Loucy (cell line): Measurements from ENCODE around the gene MGAT4B.
"Not testable (repeated sequence)": the region's sequence is repeated elsewhere in the genome, so short reads cannot be mapped to it uniquely, and the experiment has no call there.

Experiments used
- H2AFZ ChIP-seq: fragments of 200-600 bp; sonication (generic); 2 replicates; pipeline ENCODE4 v1.6.0; 2016; ENCODE audit warnings: antibody characterized with exemption, mild to moderate bottlenecking, low read length, moderate library complexity
- H3F3A ChIP-seq: fragments of 200-600 bp; 2 replicates; pipeline ENCODE4 v1.6.0; 2016; ENCODE audit warnings: antibody characterized with exemption, low read depth, mild to moderate bottlenecking
- H3K27me3 ChIP-seq: fragments of 200-600 bp; sonication (generic); 2 replicates; pipeline ENCODE4 v1.6.1; 2014; ENCODE audit warnings: low read length, mild to moderate bottlenecking; ENCODE audit not compliant: insufficient read depth, poor library complexity, severe bottlenecking
- H3K36me3 ChIP-seq: fragments of 200-600 bp; sonication (generic); 2 replicates; pipeline ENCODE4 v1.6.1; 2016; ENCODE audit warnings: low read length; ENCODE audit not compliant: insufficient read depth
- H3K4me1 ChIP-seq: fragments of 200-600 bp; sonication (generic); 2 replicates; pipeline ENCODE4 v1.5.1; 2014; ENCODE audit warnings: low read length, mild to moderate bottlenecking; ENCODE audit not compliant: insufficient read depth, poor library complexity, severe bottlenecking
- H3K4me2 ChIP-seq: fragments of 200-600 bp; sonication (generic); 2 replicates; pipeline ENCODE4 v1.6.0; 2014; ENCODE audit warnings: antibody characterized with exemption, low read length, low read depth, mild to moderate bottlenecking; ENCODE audit not compliant: poor library complexity, severe bottlenecking
- H3K4me3 ChIP-seq: fragments of 200-600 bp; sonication (generic); 2 replicates; pipeline ENCODE4 v1.5.1; 2014; ENCODE audit warnings: low read length, mild to moderate bottlenecking, mixed read lengths; ENCODE audit not compliant: poor library complexity, severe bottlenecking
- H3K79me2 ChIP-seq: fragments of 200-600 bp; sonication (generic); 2 replicates; pipeline ENCODE4 v1.6.1; 2014; ENCODE audit warnings: low read length; ENCODE audit not compliant: insufficient read depth
- H3K9ac ChIP-seq: fragments of 200-600 bp; sonication (generic); 2 replicates; pipeline ENCODE4 v1.6.0; 2014; ENCODE audit warnings: mild to moderate bottlenecking, low read depth, low read length, moderate library complexity; ENCODE audit not compliant: poor library complexity, severe bottlenecking
- H3K9me2 ChIP-seq: fragments of 200-600 bp; sonication (generic); replicated peaks from 2 replicates; pipeline ENCODE4 v1.6.1; 2016; ENCODE audit warnings: low read depth, low read length, mixed read lengths
- H3K9me3 ChIP-seq: fragments of 200-600 bp; sonication (generic); 2 replicates; pipeline ENCODE4 v1.6.1; 2014; ENCODE audit warnings: mild to moderate bottlenecking, antibody characterized with exemption, low read length, low read depth; ENCODE audit not compliant: insufficient read depth
- H4K20me1 ChIP-seq: fragments of 200-600 bp; sonication (generic); 2 replicates; pipeline ENCODE4 v1.6.0; 2014; ENCODE audit warnings: antibody characterized with exemption, low read length, mild to moderate bottlenecking; ENCODE audit not compliant: insufficient read depth, poor library complexity, severe bottlenecking
- EZH2phosphoT487 ChIP-seq: fragments of 200-600 bp; IDR thresholded peaks from 2 replicates; pipeline ENCODE4 v1.6.1; 2018; ENCODE audit warnings: antibody characterized with exemption, mild to moderate bottlenecking, moderate library complexity, borderline replicate concordance
- TF ChIP-seq, protein P1 (sequence below): fragments of 200-600 bp; sonication (generic); conservative IDR thresholded peaks from 2 replicates; pipeline ENCODE4 v1.5.1; 2014; ENCODE audit warnings: mild to moderate bottlenecking, antibody characterized with exemption, low read length

The MGAT4B gene

DNA sequence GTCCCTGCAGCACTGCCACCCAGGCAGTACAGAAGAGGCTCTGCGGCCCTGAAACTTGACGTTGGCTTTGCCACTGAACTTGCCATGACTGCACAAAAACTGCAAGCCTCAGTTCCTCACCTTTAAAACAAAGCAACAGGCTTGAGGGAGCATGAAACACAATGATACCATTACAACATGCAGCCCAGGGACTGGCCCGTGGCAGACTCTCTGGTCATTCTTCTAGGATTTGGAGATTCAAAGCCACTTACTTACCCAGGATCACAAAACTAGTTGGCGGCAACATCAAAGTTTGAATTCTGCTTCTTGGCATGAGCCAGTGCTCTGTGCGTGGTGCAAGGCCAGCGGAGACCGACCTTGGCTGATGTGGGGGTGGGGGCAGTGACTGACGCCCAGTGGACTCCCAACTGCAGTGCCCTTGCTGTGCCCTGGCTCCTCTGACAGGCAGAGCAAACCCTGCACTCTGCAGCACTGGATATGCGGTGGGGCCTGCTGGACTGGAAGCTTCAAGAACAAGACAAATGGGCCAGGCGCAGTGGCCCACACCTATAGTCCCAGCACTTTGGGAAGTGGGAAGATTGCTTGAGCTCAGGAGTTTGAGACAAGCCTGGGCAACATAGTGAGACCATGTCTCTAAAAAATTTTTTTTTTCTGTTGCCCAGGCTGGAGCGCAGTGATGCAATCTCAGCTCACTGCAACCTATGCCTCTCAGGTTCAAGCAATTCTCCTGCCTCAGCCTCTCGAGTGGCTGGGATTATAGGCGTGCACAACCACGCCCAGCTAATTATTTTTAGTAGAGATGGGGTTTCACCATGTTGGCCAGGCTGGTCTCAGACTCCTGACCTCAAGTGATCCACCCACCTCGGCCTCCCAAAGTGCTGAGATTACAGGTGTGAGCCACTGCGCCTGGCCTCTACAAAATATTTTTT lies 32.9 kb upstream of the MGAT4B start:
- Histone ChIP-seq H3F3A (no peaks in the 10 kb centered on the region), H3K36me3 (peaks cover 9% of the 10 kb centered on the region; the same call in 1 of the 2 replicates), H3K9ac (no peak overlapping the region), H3K79me2 (no peaks in the 10 kb centered on the region), H3K4me2 (no peak overlapping the region), H3K9me3 (no peaks in the 10 kb centered on the region), H4K20me1 (no peaks in the 10 kb centered on the region), H3K4me1 (no peaks in the 10 kb centered on the region), H2AFZ (no peak overlapping the region), H3K9me2 (no peaks in the 10 kb centered on the region), H3K4me3 (no peak overlapping the region), H3K27me3 (no peaks in the 10 kb centered on the region)
- TF ChIP-seq EZH2phosphoT487: no peak
- TF ChIP-seq, protein P1, sequence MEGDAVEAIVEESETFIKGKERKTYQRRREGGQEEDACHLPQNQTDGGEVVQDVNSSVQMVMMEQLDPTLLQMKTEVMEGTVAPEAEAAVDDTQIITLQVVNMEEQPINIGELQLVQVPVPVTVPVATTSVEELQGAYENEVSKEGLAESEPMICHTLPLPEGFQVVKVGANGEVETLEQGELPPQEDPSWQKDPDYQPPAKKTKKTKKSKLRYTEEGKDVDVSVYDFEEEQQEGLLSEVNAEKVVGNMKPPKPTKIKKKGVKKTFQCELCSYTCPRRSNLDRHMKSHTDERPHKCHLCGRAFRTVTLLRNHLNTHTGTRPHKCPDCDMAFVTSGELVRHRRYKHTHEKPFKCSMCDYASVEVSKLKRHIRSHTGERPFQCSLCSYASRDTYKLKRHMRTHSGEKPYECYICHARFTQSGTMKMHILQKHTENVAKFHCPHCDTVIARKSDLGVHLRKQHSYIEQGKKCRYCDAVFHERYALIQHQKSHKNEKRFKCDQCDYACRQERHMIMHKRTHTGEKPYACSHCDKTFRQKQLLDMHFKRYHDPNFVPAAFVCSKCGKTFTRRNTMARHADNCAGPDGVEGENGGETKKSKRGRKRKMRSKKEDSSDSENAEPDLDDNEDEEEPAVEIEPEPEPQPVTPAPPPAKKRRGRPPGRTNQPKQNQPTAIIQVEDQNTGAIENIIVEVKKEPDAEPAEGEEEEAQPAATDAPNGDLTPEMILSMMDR: no peak

DNA sequence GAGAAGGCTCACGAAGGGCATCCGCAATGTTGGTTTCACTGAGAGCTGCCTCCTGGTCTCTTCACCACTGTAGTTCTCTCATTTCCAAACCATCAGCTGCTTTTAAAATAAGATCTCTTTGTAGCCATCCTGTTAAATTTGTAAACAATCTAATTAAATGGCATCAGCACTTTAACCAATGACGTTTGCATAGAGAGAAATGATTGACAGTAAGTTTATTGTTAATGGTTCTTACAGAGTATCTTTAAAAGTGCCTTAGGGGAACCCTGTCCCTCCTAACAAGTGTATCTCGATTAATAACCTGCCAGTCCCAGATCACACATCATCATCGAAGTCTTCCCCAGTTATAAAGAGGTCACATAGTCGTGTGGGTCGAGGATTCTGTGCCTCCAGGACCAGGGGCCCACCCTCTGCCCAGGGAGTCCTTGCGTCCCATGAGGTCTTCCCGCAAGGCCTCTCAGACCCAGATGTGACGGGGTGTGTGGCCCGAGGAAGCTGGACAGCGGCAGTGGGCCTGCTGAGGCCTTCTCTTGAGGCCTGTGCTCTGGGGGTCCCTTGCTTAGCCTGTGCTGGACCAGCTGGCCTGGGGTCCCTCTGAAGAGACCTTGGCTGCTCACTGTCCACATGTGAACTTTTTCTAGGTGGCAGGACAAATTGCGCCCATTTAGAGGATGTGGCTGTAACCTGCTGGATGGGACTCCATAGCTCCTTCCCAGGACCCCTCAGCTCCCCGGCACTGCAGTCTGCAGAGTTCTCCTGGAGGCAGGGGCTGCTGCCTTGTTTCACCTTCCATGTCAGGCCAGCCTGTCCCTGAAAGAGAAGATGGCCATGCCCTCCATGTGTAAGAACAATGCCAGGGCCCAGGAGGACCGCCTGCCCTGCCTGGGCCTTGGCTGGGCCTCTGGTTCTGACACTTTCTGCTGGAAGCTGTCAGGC lies 30.7 kb upstream of the MGAT4B start:
- H3K27me3 ChIP-seq: no peaks in the 10 kb centered on the region
- no peaks in the 10 kb centered on the region for H4K20me1 ChIP-seq
- H3K36me3 ChIP-seq: peaks cover 19% of the 10 kb centered on the region; the same call in 1 of the 2 replicates
- H3K9me2 ChIP-seq: no peaks in the 10 kb centered on the region
- no peak overlapping the region for H3K4me2 ChIP-seq
- H3K4me3 ChIP-seq: no peak overlapping the region
- no peaks in the 10 kb centered on the region for H3K9me3 ChIP-seq
- no peaks in the 10 kb centered on the region for H3K79me2 ChIP-seq
- no peaks in the 10 kb centered on the region for H3K4me1 ChIP-seq
- H3K9ac ChIP-seq: no peak overlapping the region
- H2AFZ ChIP-seq: no peak overlapping the region
- H3F3A ChIP-seq: no peaks in the 10 kb centered on the region
- TF ChIP-seq, protein P1: no peak
- TF ChIP-seq EZH2phosphoT487: no peak

DNA sequence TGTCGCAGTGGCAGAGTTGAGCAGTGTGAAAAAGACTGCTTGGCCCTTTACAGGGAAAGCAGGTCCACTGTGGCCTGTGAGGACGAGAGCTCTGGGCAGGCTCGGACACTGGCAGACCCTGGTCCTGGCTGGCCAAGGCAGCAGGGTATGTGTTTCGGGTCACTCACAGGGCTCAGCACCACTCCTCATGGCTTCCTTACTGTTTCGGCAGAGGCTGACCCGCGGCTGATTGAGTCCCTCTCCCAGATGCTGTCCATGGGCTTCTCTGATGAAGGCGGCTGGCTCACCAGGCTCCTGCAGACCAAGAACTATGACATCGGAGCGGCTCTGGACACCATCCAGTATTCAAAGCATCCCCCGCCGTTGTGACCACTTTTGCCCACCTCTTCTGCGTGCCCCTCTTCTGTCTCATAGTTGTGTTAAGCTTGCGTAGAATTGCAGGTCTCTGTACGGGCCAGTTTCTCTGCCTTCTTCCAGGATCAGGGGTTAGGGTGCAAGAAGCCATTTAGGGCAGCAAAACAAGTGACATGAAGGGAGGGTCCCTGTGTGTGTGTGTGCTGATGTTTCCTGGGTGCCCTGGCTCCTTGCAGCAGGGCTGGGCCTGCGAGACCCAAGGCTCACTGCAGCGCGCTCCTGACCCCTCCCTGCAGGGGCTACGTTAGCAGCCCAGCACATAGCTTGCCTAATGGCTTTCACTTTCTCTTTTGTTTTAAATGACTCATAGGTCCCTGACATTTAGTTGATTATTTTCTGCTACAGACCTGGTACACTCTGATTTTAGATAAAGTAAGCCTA lies 29.8 kb upstream of the MGAT4B start:
- Histone ChIP-seq H4K20me1 (no peaks in the 10 kb centered on the region), H3K4me2 (no peak overlapping the region), H3F3A (no peaks in the 10 kb centered on the region), H3K4me3 (no peak overlapping the region), H3K4me1 (no peaks in the 10 kb centered on the region), H3K27me3 (no peaks in the 10 kb centered on the region), H2AFZ (no peak overlapping the region), H3K9me2 (no peaks in the 10 kb centered on the region), H3K9ac (no peak overlapping the region), H3K36me3 (peaks cover 19% of the 10 kb centered on the region; the same call in 1 of the 2 replicates), H3K79me2 (no peaks in the 10 kb centered on the region), H3K9me3 (no peaks in the 10 kb centered on the region)
- TF ChIP-seq, protein P1: no peak
- no peak for TF ChIP-seq EZH2phosphoT487

DNA sequence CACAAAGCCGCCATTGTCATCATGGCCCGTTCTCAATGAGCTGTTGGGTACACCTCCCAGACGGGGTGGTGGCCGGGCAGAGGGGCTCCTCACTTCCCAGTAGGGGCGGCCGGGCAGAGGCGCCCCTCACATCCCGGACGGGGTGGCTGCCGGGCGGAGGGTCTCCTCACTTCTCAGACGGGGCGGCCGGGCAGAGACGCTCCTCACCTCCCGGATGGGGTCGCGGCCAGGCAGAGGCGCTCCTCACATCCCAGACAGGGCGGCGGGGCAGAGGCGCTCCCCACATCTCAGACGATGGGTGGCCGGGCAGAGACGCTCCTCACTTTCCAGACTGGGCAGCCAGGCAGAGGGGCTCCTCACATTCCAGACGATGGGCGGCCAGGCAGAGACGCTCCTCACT lies 28.2 kb upstream of the MGAT4B start:
- not testable (repeated sequence) for H3K4me2 ChIP-seq, H3K27me3 ChIP-seq, H3K79me2 ChIP-seq, H3F3A ChIP-seq, H3K9me2 ChIP-seq, H2AFZ ChIP-seq, H3K4me1 ChIP-seq, H3K9ac ChIP-seq, H3K9me3 ChIP-seq, H3K4me3 ChIP-seq, H4K20me1 ChIP-seq
- peaks cover 19% of the 10 kb centered on the region; the same call in 1 of the 2 replicates for H3K36me3 ChIP-seq
